H7 (cell line): Measurements from ENCODE around the gene HES7. TPM values are rescaled to one million over a fixed set of nuclear protein-coding genes. Genes with fewer than 3 reads are reported as not detected.

Experiments
- DNase-seq: peaks from one replicate; pipeline ENCODE4 v3.0.0; 2012
- H3K27me3 ChIP-seq: 2 replicates; pipeline ENCODE4 v1.6.0; 2011; ENCODE audit warnings: mild to moderate bottlenecking, low read length; ENCODE audit not compliant: control insufficient read depth, insufficient read depth
- H3K36me3 ChIP-seq: replicated peaks from 2 replicates; pipeline ENCODE4 v1.5.1; 2011; ENCODE audit warnings: low read length; ENCODE audit not compliant: control insufficient read depth, insufficient read depth
- H3K4me3 ChIP-seq: 2 replicates; pipeline ENCODE4 v1.5.1; 2011; ENCODE audit warnings: low read depth, mild to moderate bottlenecking, control low read depth, low read length, moderate library complexity; ENCODE audit not compliant: insufficient read depth
- total RNA-seq: library from RNA; depleted of rRNA; stranded (reverse); fragments of >200 nt; shearing (Covaris generic); gene quantifications from 2 replicates; pipeline ENCODE4 v1.2.3, GENCODE V29; 2014; rRNA removed

Gene HES7
- total RNA-seq, 1 experiment from 2014 or later, result 1.3 TPM

GRCh38 chr17:8073627-8074484 is 50.0 kb downstream of the HES7 start:
- peak overlapping the region; percentile 36; the same call in 1 of the 2 replicates for H3K4me3 ChIP-seq
- H3K27me3 ChIP-seq, result peaks cover 80% of the 10 kb centered on the region
- DNase-seq, result peak; percentile 94
- H3K36me3 ChIP-seq, result no peaks in the 10 kb centered on the region

- H3K27me3 ChIP-seq, result peaks cover 82% of the 10 kb centered on the region
- no peaks in the 10 kb centered on the region for H3K36me3 ChIP-seq
- peak; percentile 83 for DNase-seq
- peak overlapping the region; percentile 36; the same call in 1 of the 2 replicates for H3K4me3 ChIP-seq
Measured at GRCh38 chr17:8072729-8073461, 51.0 kb downstream of the HES7 start.

DNA sequence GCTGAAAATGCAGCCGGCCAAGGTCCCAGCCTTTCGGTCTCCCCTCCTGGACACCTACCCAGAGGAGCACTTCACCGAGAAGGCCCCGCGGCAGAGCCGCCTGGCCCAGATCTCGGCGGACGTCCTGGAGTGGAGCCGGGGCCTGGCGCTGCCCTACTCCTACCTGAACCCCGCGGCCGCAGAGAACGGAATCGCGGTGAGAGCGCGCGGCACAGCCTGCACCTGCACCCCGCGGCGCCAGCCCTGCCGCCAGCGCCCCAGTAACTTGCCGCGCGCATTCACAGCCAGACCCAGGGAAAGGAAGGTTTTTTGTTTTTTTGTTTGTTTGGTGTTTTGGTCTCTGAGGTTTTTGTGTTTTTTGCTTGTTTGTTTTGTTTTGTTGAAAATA is 51.6 kb downstream of the HES7 start:
- no peaks in the 10 kb centered on the region for H3K36me3 ChIP-seq
- DNase-seq, result peak; percentile 87
- H3K4me3 ChIP-seq, result peak overlapping the region; percentile 36; the same call in 1 of the 2 replicates
- peaks cover 77% of the 10 kb centered on the region for H3K27me3 ChIP-seq

GRCh38 chr17:8071496-8071895 is 52.4 kb downstream of the HES7 start:
- DNase-seq, result no peak
- H3K4me3 ChIP-seq, result no peak overlapping the region
- peaks cover 71% of the 10 kb centered on the region for H3K27me3 ChIP-seq
- H3K36me3 ChIP-seq, result no peaks in the 10 kb centered on the region

Other genes with a start within 250 kb of the HES7 start
- 30.1 TPM in 2 replicates for gene CHD3, start 235.3 kb downstream of the HES7 start, total RNA-seq
- gene RNF227, start 207.8 kb downstream of the HES7 start, total RNA-seq, result 0.17 and 2.0 TPM in 2 replicates
- 0.37 TPM in 1 of 2 replicates, not detected in the other for gene KCNAB3, start 194.2 kb downstream of the HES7 start, total RNA-seq
- gene TRAPPC1, start 192.2 kb downstream of the HES7 start, total RNA-seq, result 8.1 and 12.0 TPM in 2 replicates
- gene CNTROB, start 191.9 kb downstream of the HES7 start, total RNA-seq, result 5.5 and 6.8 TPM in 2 replicates
- gene GUCY2D, start 121.5 kb downstream of the HES7 start, total RNA-seq, result not detected in 2 replicates
- gene ALOX15B, start 85.0 kb downstream of the HES7 start, total RNA-seq, result not detected in 2 replicates
- not detected in 2 replicates for gene ALOX12B, start 36.4 kb downstream of the HES7 start, total RNA-seq
- not detected in 2 replicates for gene ALOXE3, start 5.6 kb downstream of the HES7 start, total RNA-seq
- gene PER1, start 28.3 kb upstream of the HES7 start, total RNA-seq, result 19.2 and 32.4 TPM in 2 replicates
- 7.3 and 10.5 TPM in 2 replicates for gene VAMP2, start 38.8 kb upstream of the HES7 start, total RNA-seq
- 27.7 and 40.7 TPM in 2 replicates for gene TMEM107, start 52.3 kb upstream of the HES7 start, total RNA-seq
- gene BORCS6, start 66.1 kb upstream of the HES7 start, total RNA-seq, result 9.9 and 10.7 TPM in 2 replicates
- 209 and 254 TPM in 2 replicates for gene AURKB, start 86.5 kb upstream of the HES7 start, total RNA-seq
- gene CTC1, start 124.0 kb upstream of the HES7 start, total RNA-seq, result 14.1 and 14.3 TPM in 2 replicates
- 101 and 122 TPM in 2 replicates for gene PFAS, start 125.2 kb upstream of the HES7 start, total RNA-seq
- gene RANGRF, start 164.6 kb upstream of the HES7 start, total RNA-seq, result 12.7 TPM in 2 replicates
- 2.3 and 5.6 TPM in 2 replicates for gene SLC25A35, start 171.3 kb upstream of the HES7 start, total RNA-seq
- gene ARHGEF15, start 186.1 kb upstream of the HES7 start, total RNA-seq, result 1.00 and 1.6 TPM in 2 replicates
- gene ODF4, start 215.7 kb upstream of the HES7 start, total RNA-seq, result not detected in 2 replicates